HCT116 (cell line): ENCODE data around the gene TBC1D19. TPM values are rescaled to one million over a fixed set of nuclear protein-coding genes. Genes with fewer than 3 reads are reported as not detected.

ENCODE experiments used
- ATAC-seq: fragments of 200-7000 bp; cut with Tn5 transposase; 2 replicates; pipeline ENCODE4 v1.9.1; 2020; ENCODE audit warnings: mild to moderate bottlenecking, moderate library complexity
- BruUV-seq: library from RNA; stranded (reverse); fragments of 400-500 nt; replicated peaks from 2 replicates; lab custom pipeline; 2021; lab: Mats Ljungman, UMichigan
- CTCF ChIA-PET: fragments of 300-600 bp; sonication (Branson Sonifier 250); formaldehyde crosslinking; loops from one replicate; lab custom pipeline; 2021; ENCODE audit warnings: antibody characterized with exemption; lab: Charles Lee
- POLR2A ChIA-PET: fragments of 300-600, 350-600 bp; sonication (Branson Sonifier 250); formaldehyde crosslinking; loops from one replicate; lab custom pipeline; 2021; ENCODE audit warnings: antibody characterized with exemption; lab: Charles Lee
- RAD21 ChIA-PET, 2 experiments: fragments of 300-600 bp; sonication (Branson Sonifier 250); formaldehyde crosslinking; loops; one replicate each; lab custom pipeline; 2023; ENCODE audit warnings: low total read pairs in 2 of 2; ENCODE audit not compliant: uncharacterized antibody in 2 of 2, unreplicated experiment in 2 of 2, low non-redundant PET in 1 of 2; lab: Charles Lee
- DNase-seq: peaks from one replicate; pipeline ENCODE4 v3.0.0-alpha.2; 2010; ENCODE audit warnings: low read depth, low spot score
- H2AFZ ChIP-seq: fragments of 200-600 bp; shearing (Covaris generic), sonication (generic); 2 replicates; pipeline ENCODE4 v1.6.1; 2017; ENCODE audit warnings: low read depth, mixed run types, mixed read lengths, antibody characterized with exemption, low read length; ENCODE audit not compliant: poor library complexity, severe bottlenecking
- H3K27ac ChIP-seq: 2 replicates; pipeline ENCODE4 v1.5.1; 2012; ENCODE audit warnings: low read depth, low read length
- H3K27me3 ChIP-seq: fragments of 200-600 bp; sonication (generic); 2 replicates; pipeline ENCODE4 v1.6.1; 2016; ENCODE audit warnings: mixed run types, low read length, mixed read lengths; ENCODE audit not compliant: insufficient read depth
- H3K36me3 ChIP-seq, 2 experiments: fragments of 200-500 bp in 1 of 2; fragments of 200-600 bp in 1 of 2; sonication (Bioruptor generic) in 1 of 2; sonication (generic) in 1 of 2; 2 replicates each; pipeline versions ENCODE4 v1.5.1 to v1.6.1; 2014 to 2016; ENCODE audit warnings: low read length in 2 of 2, inconsistent platforms in 1 of 2, mixed read lengths in 1 of 2, mixed run types in 1 of 2; ENCODE audit not compliant: insufficient read depth in 2 of 2, control insufficient read depth in 1 of 2
- H3K4me1 ChIP-seq, 2 experiments: fragments of 200-600 bp in 1 of 2; sonication (generic) in 1 of 2; 2 replicates each; pipeline versions ENCODE4 v1.5.1 to v1.6.1; 2012 to 2017; ENCODE audit warnings: low read length in 2 of 2, inconsistent platforms in 1 of 2, mild to moderate bottlenecking in 1 of 2, mixed read lengths in 1 of 2, mixed run types in 1 of 2, moderate library complexity in 1 of 2; ENCODE audit not compliant: insufficient read depth in 2 of 2, control insufficient read depth in 1 of 2
- H3K4me2 ChIP-seq: fragments of 200-600 bp; sonication (generic); 2 replicates; pipeline ENCODE4 v1.6.1; 2017; ENCODE audit warnings: mixed run types, low read length, mixed read lengths
- H3K4me3 ChIP-seq, 2 experiments: fragments of 200-600 bp in 1 of 2; sonication (generic) in 1 of 2; replicated peaks in 1 of 2; 2 replicates each; pipeline ENCODE4 v1.5.1; 2011 to 2016; ENCODE audit warnings: low read length in 2 of 2, control low read depth in 1 of 2, low read depth in 1 of 2, mild to moderate bottlenecking in 1 of 2, mixed read lengths in 1 of 2, mixed run types in 1 of 2
- H3K79me2 ChIP-seq: fragments of 200-600 bp; sonication (generic); 2 replicates; pipeline ENCODE4 v1.6.1; 2017; ENCODE audit warnings: mild to moderate bottlenecking, mixed run types, low read length, moderate library complexity, mixed read lengths; ENCODE audit not compliant: insufficient read depth
- H3K9ac ChIP-seq: fragments of 200-600 bp; sonication (generic); 2 replicates; pipeline ENCODE4 v1.6.1; 2016; ENCODE audit warnings: low read length, mixed read lengths
- H3K9me2 ChIP-seq: fragments of 200-600 bp; sonication (generic), shearing (Covaris generic); 2 replicates; pipeline ENCODE4 v1.6.1; 2017; ENCODE audit warnings: mixed run types, mild to moderate bottlenecking, moderate library complexity; ENCODE audit not compliant: insufficient read depth
- H3K9me3 ChIP-seq, 2 experiments: fragments of 200-500 bp in 1 of 2; fragments of 200-600 bp in 1 of 2; sonication (Bioruptor generic) in 1 of 2; sonication (generic) in 1 of 2; 2 replicates each; pipeline ENCODE4 v1.6.1; 2014 to 2017; ENCODE audit warnings: low read length in 2 of 2, mixed read lengths in 2 of 2, inconsistent platforms in 1 of 2, low read depth in 1 of 2, mild to moderate bottlenecking in 1 of 2, mixed run types in 1 of 2, moderate library complexity in 1 of 2; ENCODE audit not compliant: control insufficient read depth in 1 of 2, insufficient read depth in 1 of 2
- H4K20me1 ChIP-seq: fragments of 200-600 bp; sonication (generic), shearing (Covaris generic); 2 replicates; pipeline ENCODE4 v1.6.1; 2017; ENCODE audit warnings: mixed run types, mild to moderate bottlenecking, moderate library complexity; ENCODE audit not compliant: insufficient read depth
- FOSL1 ChIP-seq: IDR thresholded peaks from 2 replicates; pipeline ENCODE4 v1.6.1; 2012; ENCODE audit warnings: low read depth
- ZFX ChIP-seq: fragments of 450-650 bp; IDR thresholded peaks from 2 replicates; pipeline ENCODE4 v1.6.1; 2017
- intact Hi-C: fragments of 100-400 bp; cut with micrococcal nuclease; formaldehyde crosslinking; loops from 2 replicates; pipeline ENCODE4 v1.10.0; 2022
- total RNA-seq: library from RNA; stranded (reverse); gene quantifications from one replicate; pipeline ENCODE4 v1.2.1, GENCODE V29; 2021; ENCODE audit not compliant: unreplicated experiment
- TF ChIP-seq, protein P1 (sequence below): IDR thresholded peaks from 2 replicates; pipeline ENCODE4 v1.6.1; 2012; ENCODE audit warnings: low read depth
- TF ChIP-seq, protein P2 (sequence below), 3 experiments: fragments of 200-600 bp in 1 of 3; sonication (generic) in 1 of 3; IDR thresholded peaks in 2 of 3; conservative IDR thresholded peaks in 1 of 3; 2 replicates each; pipeline ENCODE4 v1.5.1; 2012 to 2017; ENCODE audit warnings: low read depth in 2 of 3, low read length in 2 of 3, antibody characterized with exemption in 1 of 3, borderline replicate concordance in 1 of 3, control low read depth in 1 of 3, mild to moderate bottlenecking in 1 of 3, mixed read lengths in 1 of 3, mixed run types in 1 of 3, moderate library complexity in 1 of 3; ENCODE audit not compliant: insufficient read depth in 1 of 3

The TBC1D19 gene
- total RNA-seq, 1 experiment from 2014 or later: 25.4 TPM

DNA sequence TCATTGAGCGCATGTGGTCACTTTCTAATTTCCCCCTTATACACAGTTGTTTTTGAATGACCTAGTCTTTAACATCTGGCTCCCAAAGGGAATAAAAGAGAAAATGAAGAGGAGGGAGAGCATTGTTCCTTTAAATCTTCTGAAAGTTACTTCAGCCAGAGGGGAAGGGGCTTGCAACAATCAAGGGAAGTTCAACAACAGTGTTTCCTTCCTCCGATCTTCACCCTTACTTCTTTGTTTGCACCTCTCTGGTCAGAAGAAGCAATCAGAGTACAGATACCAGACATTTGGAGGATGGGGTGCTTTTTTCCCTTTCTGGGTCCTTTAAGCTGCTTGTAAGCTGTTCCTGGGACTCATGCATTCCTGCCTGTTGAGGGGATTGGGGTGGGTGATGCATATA lies 125.4 kb downstream of the TBC1D19 start:
- Histone ChIP-seq H4K20me1 (no peaks in the 10 kb centered on the region), H3K36me3 (no peaks in the 10 kb centered on the region), H3K4me3 (no peak overlapping the region), H2AFZ (no peak overlapping the region), H3K9me2 (no peaks in the 10 kb centered on the region), H3K27me3 (no peaks in the 10 kb centered on the region), H3K4me2 (no peak overlapping the region), H3K79me2 (no peaks in the 10 kb centered on the region), H3K9ac (no peak overlapping the region), H3K27ac (no peak overlapping the region), H3K9me3 (no peaks in the 10 kb centered on the region), H3K4me1 (no peaks in the 10 kb centered on the region)
- ChIA-PET POLR2A (no interaction called here), CTCF (no interaction called here), RAD21 (no interaction called here)
- intact Hi-C loops: no loop called here
- ATAC-seq (no peak), DNase-seq (no peak)
- BruUV-seq: no TSS peak
- TF ChIP-seq ZFX (no peak), FOSL1 (no peak)
- TF ChIP-seq, protein P1, sequence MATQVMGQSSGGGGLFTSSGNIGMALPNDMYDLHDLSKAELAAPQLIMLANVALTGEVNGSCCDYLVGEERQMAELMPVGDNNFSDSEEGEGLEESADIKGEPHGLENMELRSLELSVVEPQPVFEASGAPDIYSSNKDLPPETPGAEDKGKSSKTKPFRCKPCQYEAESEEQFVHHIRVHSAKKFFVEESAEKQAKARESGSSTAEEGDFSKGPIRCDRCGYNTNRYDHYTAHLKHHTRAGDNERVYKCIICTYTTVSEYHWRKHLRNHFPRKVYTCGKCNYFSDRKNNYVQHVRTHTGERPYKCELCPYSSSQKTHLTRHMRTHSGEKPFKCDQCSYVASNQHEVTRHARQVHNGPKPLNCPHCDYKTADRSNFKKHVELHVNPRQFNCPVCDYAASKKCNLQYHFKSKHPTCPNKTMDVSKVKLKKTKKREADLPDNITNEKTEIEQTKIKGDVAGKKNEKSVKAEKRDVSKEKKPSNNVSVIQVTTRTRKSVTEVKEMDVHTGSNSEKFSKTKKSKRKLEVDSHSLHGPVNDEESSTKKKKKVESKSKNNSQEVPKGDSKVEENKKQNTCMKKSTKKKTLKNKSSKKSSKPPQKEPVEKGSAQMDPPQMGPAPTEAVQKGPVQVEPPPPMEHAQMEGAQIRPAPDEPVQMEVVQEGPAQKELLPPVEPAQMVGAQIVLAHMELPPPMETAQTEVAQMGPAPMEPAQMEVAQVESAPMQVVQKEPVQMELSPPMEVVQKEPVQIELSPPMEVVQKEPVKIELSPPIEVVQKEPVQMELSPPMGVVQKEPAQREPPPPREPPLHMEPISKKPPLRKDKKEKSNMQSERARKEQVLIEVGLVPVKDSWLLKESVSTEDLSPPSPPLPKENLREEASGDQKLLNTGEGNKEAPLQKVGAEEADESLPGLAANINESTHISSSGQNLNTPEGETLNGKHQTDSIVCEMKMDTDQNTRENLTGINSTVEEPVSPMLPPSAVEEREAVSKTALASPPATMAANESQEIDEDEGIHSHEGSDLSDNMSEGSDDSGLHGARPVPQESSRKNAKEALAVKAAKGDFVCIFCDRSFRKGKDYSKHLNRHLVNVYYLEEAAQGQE: no peak
- TF ChIP-seq, protein P2, sequence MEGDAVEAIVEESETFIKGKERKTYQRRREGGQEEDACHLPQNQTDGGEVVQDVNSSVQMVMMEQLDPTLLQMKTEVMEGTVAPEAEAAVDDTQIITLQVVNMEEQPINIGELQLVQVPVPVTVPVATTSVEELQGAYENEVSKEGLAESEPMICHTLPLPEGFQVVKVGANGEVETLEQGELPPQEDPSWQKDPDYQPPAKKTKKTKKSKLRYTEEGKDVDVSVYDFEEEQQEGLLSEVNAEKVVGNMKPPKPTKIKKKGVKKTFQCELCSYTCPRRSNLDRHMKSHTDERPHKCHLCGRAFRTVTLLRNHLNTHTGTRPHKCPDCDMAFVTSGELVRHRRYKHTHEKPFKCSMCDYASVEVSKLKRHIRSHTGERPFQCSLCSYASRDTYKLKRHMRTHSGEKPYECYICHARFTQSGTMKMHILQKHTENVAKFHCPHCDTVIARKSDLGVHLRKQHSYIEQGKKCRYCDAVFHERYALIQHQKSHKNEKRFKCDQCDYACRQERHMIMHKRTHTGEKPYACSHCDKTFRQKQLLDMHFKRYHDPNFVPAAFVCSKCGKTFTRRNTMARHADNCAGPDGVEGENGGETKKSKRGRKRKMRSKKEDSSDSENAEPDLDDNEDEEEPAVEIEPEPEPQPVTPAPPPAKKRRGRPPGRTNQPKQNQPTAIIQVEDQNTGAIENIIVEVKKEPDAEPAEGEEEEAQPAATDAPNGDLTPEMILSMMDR (IDR thresholded peaks at IDR 0.05 in 2 of 3, conservative IDR thresholded peaks at IDR 0.05 in 1 of 3; ENCODE audit: borderline replicate concordance in 1 of 3, insufficient read depth in 1 of 3, low read depth in 2 of 3, low read length in 2 of 3): no peak
